HepG2 (cell line): ENCODE measurements around the gene SNUPN. TPM values are rescaled to one million over a fixed set of nuclear protein-coding genes. Genes with fewer than 3 reads are reported as not detected.

Source experiments
- GATAD2A ChIP-seq: IDR thresholded peaks from 2 replicates; pipeline ENCODE4 v1.6.1; 2016
- IKZF1 ChIP-seq: fragments of 450-650 bp; IDR thresholded peaks from 2 replicates; pipeline ENCODE4 v1.7.1; 2016
- MTA3 ChIP-seq: sonication (generic); formaldehyde crosslinking; IDR thresholded peaks from 2 replicates; pipeline ENCODE4 v1.4.0; 2020; ENCODE audit warnings: missing genetic modification reagents
- NFE2L1 ChIP-seq: sonication (generic); formaldehyde crosslinking; IDR thresholded peaks from 2 replicates; pipeline ENCODE4 v1.4.0; 2020; ENCODE audit warnings: missing genetic modification reagents, mild to moderate bottlenecking, borderline replicate concordance
- POLR2A ChIP-seq, 2 experiments: IDR thresholded peaks; 2 replicates each; pipeline ENCODE4 v1.6.1; 2011; ENCODE audit warnings: low read depth in 2 of 2, low read length in 2 of 2, mild to moderate bottlenecking in 1 of 2, moderate library complexity in 1 of 2; ENCODE audit not compliant: insufficient read depth in 1 of 2
- SALL1 ChIP-seq: sonication (generic); formaldehyde crosslinking; IDR thresholded peaks from 2 replicates; pipeline ENCODE4 v1.8.0; 2022; ENCODE audit warnings: mild to moderate bottlenecking, missing genetic modification reagents
- ZBTB40 ChIP-seq, 2 experiments: fragments of 450-650 bp in 1 of 2; sonication (generic) in 1 of 2; formaldehyde crosslinking in 1 of 2; IDR thresholded peaks; 2 replicates each; pipeline versions ENCODE4 v1.6.1 to v1.8.0; 2016 to 2022; ENCODE audit warnings: antibody characterized with exemption in 1 of 2, mild to moderate bottlenecking in 1 of 2, missing genetic modification reagents in 1 of 2
- ZHX2 ChIP-seq, 2 experiments: sonication (generic) in 1 of 2; formaldehyde crosslinking in 1 of 2; IDR thresholded peaks; 2 replicates each; pipeline versions ENCODE4 v1.6.1 to v1.9.0; 2014 to 2022; ENCODE audit warnings: antibody characterized with exemption in 1 of 2, borderline replicate concordance in 1 of 2, inconsistent platforms in 1 of 2, low read depth in 1 of 2, missing genetic modification reagents in 1 of 2
- ZNF124 ChIP-seq: sonication (generic); formaldehyde crosslinking; IDR thresholded peaks from 2 replicates; pipeline ENCODE4 v1.4.0; 2020; ENCODE audit warnings: missing genetic modification reagents
- ZNF780A ChIP-seq: sonication (generic); formaldehyde crosslinking; IDR thresholded peaks from 2 replicates; pipeline ENCODE4 v1.8.0; 2022; ENCODE audit warnings: mild to moderate bottlenecking, missing genetic modification reagents, moderate library complexity
- polyA plus RNA-seq, 8 experiments: library from polyadenylated mRNA; depleted of rRNA in 3 of 8; stranded (reverse) in 7 of 8; unstranded in 1 of 8; fragments of >200 nt; fragmentation: Illumina TruSeq in 4 of 8; extraction: Trizol in 4 of 8; gene quantifications; 2 replicates each; pipeline versions ENCODE4 v1.2.1 to v1.2.3, GENCODE V29; 2011 to 2016; ENCODE audit warnings: low read depth in 4 of 8, missing spikeins in 1 of 8, mixed read lengths in 1 of 8; ENCODE audit not compliant: insufficient read depth in 1 of 8
- total RNA-seq, 5 experiments: library from RNA; depleted of rRNA; stranded (reverse); fragments of >200 nt; fragmentation: Illumina TruSeq; extraction: Trizol; gene quantifications; 2 replicates each; pipeline ENCODE4 v1.2.3, GENCODE V29; 2016; ENCODE audit warnings: low read depth in 1 of 5
- TF ChIP-seq, protein P1 (sequence below): sonication (generic); formaldehyde crosslinking; IDR thresholded peaks from 2 replicates; pipeline ENCODE4 v1.4.0; 2020; ENCODE audit warnings: mild to moderate bottlenecking, missing genetic modification reagents
- TF ChIP-seq, protein P2 (sequence below): sonication (generic); formaldehyde crosslinking; IDR thresholded peaks from 2 replicates; pipeline ENCODE4 v1.5.0; 2020; ENCODE audit warnings: missing genetic modification reagents

SNUPN gene
- total and polyA plus RNA-seq, 2 of the 13 experiments (the other 11 are each of a cell fraction or from before 2014, with no cell fraction given), result 9.0 to 16.4 TPM

- no peak for TF ChIP-seq ZBTB40 (IDR thresholded peaks at IDR 0.05)
- TF ChIP-seq ZBTB40 (CRISPR knock-in tag; IDR thresholded peaks at IDR 0.05), result no peak
- no peak for TF ChIP-seq ZNF124
- 0 out of 2 replicates have a peak, but pooled peaks have one; percentile 14 for TF ChIP-seq GATAD2A
- no peak for TF ChIP-seq ZHX2 (IDR thresholded peaks at IDR 0.05; ENCODE audit: low read depth)
- TF ChIP-seq ZHX2 (CRISPR knock-in tag; IDR thresholded peaks at IDR 0.05; ENCODE audit: borderline replicate concordance), result no peak
- TF ChIP-seq IKZF1, result no peak
- TF ChIP-seq POLR2A (IDR thresholded peaks at IDR 0.05; ENCODE audit: insufficient read depth in 1 of 2, low read depth in 2 of 2, low read length in 2 of 2), result no peak
- TF ChIP-seq ZNF780A, result no peak
- TF ChIP-seq, protein P1, sequence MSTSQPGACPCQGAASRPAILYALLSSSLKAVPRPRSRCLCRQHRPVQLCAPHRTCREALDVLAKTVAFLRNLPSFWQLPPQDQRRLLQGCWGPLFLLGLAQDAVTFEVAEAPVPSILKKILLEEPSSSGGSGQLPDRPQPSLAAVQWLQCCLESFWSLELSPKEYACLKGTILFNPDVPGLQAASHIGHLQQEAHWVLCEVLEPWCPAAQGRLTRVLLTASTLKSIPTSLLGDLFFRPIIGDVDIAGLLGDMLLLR (CRISPR knock-in tag), result no peak
- no peak for TF ChIP-seq NFE2L1 (CRISPR knock-in tag)
- TF ChIP-seq, protein P2, sequence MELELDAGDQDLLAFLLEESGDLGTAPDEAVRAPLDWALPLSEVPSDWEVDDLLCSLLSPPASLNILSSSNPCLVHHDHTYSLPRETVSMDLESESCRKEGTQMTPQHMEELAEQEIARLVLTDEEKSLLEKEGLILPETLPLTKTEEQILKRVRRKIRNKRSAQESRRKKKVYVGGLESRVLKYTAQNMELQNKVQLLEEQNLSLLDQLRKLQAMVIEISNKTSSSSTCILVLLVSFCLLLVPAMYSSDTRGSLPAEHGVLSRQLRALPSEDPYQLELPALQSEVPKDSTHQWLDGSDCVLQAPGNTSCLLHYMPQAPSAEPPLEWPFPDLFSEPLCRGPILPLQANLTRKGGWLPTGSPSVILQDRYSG (CRISPR knock-in tag), result no peak
- no peak for TF ChIP-seq MTA3 (CRISPR knock-in tag)
- peak; percentile 38; the same call in 1 of the 2 replicates for TF ChIP-seq SALL1 (CRISPR knock-in tag)
Observed at GRCh38 chr15:75663931-75664421, 38.5 kb upstream of the SNUPN start (continued).
